GM21737 (cell line): Measurements from ENCODE around the gene NLRP9.

Experiments used
- ATAC-seq: cut with Tn5 transposase; IDR thresholded peaks from one replicate; pipeline ENCODE4 v1.9.1; 2021; ENCODE audit warnings: mild to moderate bottlenecking, moderate library complexity; ENCODE audit not compliant: unreplicated experiment

The NLRP9 gene

GRCh38 chr19:55704494-55705245 is 33.5 kb downstream of the NLRP9 start:
- no peak for ATAC-seq

GRCh38 chr19:55703790-55704215 is 34.4 kb downstream of the NLRP9 start:
- no peak for ATAC-seq

- ATAC-seq, result no peak
Observed at GRCh38 chr19:55702131-55702627, 36.0 kb downstream of the NLRP9 start.

GRCh38 chr19:55700813-55701212 is 37.4 kb downstream of the NLRP9 start:
- ATAC-seq, result no peak

- no peak for ATAC-seq
Observed at GRCh38 chr19:55699221-55699620, 39.0 kb downstream of the NLRP9 start.

- ATAC-seq, result no peak
Observed at GRCh38 chr19:55698256-55698655, 39.9 kb downstream of the NLRP9 start.

- no peak for ATAC-seq
Observed at GRCh38 chr19:55697698-55698097, 40.5 kb downstream of the NLRP9 start.

- ATAC-seq, result no peak
Observed at GRCh38 chr19:55697069-55697440, 41.1 kb downstream of the NLRP9 start.

GRCh38 chr19:55696301-55697068 is 41.7 kb downstream of the NLRP9 start:
- no peak for ATAC-seq

GRCh38 chr19:55695511-55696290 is 42.5 kb downstream of the NLRP9 start:
- no peak for ATAC-seq

- no peak for ATAC-seq
Observed at GRCh38 chr19:55694656-55695491, 43.3 kb downstream of the NLRP9 start.

GRCh38 chr19:55694241-55694655 is 44.0 kb downstream of the NLRP9 start:
- no peak for ATAC-seq

GRCh38 chr19:55693336-55693974 is 44.7 kb downstream of the NLRP9 start:
- ATAC-seq, result no peak

- no peak for ATAC-seq
Observed at GRCh38 chr19:55692681-55693081, 45.5 kb downstream of the NLRP9 start.

- no peak for ATAC-seq
Observed at GRCh38 chr19:55691561-55692481, 46.4 kb downstream of the NLRP9 start.

- ATAC-seq, result no peak
Observed at GRCh38 chr19:55690769-55691545, 47.2 kb downstream of the NLRP9 start.

- no peak for ATAC-seq
Observed at GRCh38 chr19:55690109-55690768, 48.0 kb downstream of the NLRP9 start.
